ENCODE data around the gene SAMD4A.

DNA sequence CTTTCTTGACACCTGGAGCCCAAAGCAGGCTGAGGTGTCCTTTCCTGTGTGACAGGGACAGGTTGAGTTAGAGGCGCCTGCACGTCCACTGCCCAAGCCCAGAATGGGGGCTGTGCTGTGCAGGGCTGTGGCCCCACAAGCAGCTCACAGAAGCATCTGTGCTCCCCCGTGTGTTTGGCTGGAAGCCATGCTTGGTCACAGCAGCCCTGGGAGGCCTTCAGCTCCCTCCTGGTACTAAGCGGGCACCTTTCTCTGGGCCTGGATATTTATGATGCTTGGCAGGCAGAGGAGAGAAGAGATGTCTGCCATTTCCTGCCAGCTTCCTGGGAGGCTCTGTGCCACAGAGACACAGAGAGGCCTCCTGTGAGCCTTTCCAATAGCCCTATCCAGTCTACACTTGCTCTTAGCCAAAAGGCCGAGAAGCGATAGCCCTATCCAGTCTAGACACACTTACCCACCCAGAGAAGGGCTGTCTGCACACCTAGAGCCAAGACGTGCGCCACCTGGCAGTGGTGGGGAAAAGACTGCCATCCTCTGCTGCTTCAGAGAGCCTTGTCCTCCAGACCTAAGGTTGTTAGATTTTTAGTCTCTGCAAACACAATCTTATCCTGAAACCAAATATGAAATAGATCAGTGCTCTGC is 218.3 kb downstream of the SAMD4A start:
- TF ChIP-seq CEBPB (IDR thresholded peaks at IDR 0.05): no peak
- no peak for TF ChIP-seq FOXM1 (IDR thresholded peaks at IDR 0.05; ENCODE audit: borderline replicate concordance, low read depth)
- TF ChIP-seq, protein P1, sequence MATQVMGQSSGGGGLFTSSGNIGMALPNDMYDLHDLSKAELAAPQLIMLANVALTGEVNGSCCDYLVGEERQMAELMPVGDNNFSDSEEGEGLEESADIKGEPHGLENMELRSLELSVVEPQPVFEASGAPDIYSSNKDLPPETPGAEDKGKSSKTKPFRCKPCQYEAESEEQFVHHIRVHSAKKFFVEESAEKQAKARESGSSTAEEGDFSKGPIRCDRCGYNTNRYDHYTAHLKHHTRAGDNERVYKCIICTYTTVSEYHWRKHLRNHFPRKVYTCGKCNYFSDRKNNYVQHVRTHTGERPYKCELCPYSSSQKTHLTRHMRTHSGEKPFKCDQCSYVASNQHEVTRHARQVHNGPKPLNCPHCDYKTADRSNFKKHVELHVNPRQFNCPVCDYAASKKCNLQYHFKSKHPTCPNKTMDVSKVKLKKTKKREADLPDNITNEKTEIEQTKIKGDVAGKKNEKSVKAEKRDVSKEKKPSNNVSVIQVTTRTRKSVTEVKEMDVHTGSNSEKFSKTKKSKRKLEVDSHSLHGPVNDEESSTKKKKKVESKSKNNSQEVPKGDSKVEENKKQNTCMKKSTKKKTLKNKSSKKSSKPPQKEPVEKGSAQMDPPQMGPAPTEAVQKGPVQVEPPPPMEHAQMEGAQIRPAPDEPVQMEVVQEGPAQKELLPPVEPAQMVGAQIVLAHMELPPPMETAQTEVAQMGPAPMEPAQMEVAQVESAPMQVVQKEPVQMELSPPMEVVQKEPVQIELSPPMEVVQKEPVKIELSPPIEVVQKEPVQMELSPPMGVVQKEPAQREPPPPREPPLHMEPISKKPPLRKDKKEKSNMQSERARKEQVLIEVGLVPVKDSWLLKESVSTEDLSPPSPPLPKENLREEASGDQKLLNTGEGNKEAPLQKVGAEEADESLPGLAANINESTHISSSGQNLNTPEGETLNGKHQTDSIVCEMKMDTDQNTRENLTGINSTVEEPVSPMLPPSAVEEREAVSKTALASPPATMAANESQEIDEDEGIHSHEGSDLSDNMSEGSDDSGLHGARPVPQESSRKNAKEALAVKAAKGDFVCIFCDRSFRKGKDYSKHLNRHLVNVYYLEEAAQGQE (IDR thresholded peaks at IDR 0.05; ENCODE audit: low read depth): no peak
- no peak for TF ChIP-seq TAF1 (IDR thresholded peaks at IDR 0.05; ENCODE audit: low read depth)
- no peak for TF ChIP-seq YY1 (IDR thresholded peaks at IDR 0.05; ENCODE audit: low read depth)
- no peak for TF ChIP-seq EP300 (IDR thresholded peaks at IDR 0.05; ENCODE audit: borderline replicate concordance)
- TF ChIP-seq CREB1 (IDR thresholded peaks at IDR 0.05; ENCODE audit: low read depth): no peak
- TF ChIP-seq NFIC (IDR thresholded peaks at IDR 0.05): no peak
- TF ChIP-seq, protein P2, sequence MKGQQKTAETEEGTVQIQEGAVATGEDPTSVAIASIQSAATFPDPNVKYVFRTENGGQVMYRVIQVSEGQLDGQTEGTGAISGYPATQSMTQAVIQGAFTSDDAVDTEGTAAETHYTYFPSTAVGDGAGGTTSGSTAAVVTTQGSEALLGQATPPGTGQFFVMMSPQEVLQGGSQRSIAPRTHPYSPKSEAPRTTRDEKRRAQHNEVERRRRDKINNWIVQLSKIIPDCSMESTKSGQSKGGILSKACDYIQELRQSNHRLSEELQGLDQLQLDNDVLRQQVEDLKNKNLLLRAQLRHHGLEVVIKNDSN (IDR thresholded peaks at IDR 0.05): no peak

Data from Ishikawa (cell line).